Left colon (tissue), 2 donors: ENCODE data around the gene STARD10. TPM values are rescaled to one million over a fixed set of nuclear protein-coding genes. Genes with fewer than 3 reads are reported as not detected.

Source experiments
- ATAC-seq: fragments of 200-7000 bp; cut with Tn5 transposase; one replicate; pipeline ENCODE4 v1.9.1; 2020; ENCODE audit warnings: mild to moderate bottlenecking, moderate library complexity
- DNase-seq, 2 donors: peaks; one replicate each; pipeline ENCODE4 v3.0.0-alpha.2; 2020
- intact Hi-C, 2 donors: fragments of 100-400 bp; cut with DNase I in 1 of 2; cut with micrococcal nuclease in 1 of 2; formaldehyde crosslinking; loops; one replicate each; pipeline versions ENCODE4 v1.11.2 to v1.14.0; 2022; cut with DNase I, micrococcal nuclease
- total RNA-seq, 2 donors: library from RNA; stranded (reverse); fragmentation: NEBNext Ultra II Directional; extraction: Animal tissue kit (Norgen Biotek cat#: 25700); gene quantifications; one replicate each; pipeline ENCODE4 v1.2.1, GENCODE V29; 2021
- donor health status: DM: no; HTN: no; CAD: no.
- donor health status: DM: yes; HTN: yes; CAD: no.

Gene STARD10
- total RNA-seq, 2 donors from 2014 or later: 417 to 464 TPM

DNA sequence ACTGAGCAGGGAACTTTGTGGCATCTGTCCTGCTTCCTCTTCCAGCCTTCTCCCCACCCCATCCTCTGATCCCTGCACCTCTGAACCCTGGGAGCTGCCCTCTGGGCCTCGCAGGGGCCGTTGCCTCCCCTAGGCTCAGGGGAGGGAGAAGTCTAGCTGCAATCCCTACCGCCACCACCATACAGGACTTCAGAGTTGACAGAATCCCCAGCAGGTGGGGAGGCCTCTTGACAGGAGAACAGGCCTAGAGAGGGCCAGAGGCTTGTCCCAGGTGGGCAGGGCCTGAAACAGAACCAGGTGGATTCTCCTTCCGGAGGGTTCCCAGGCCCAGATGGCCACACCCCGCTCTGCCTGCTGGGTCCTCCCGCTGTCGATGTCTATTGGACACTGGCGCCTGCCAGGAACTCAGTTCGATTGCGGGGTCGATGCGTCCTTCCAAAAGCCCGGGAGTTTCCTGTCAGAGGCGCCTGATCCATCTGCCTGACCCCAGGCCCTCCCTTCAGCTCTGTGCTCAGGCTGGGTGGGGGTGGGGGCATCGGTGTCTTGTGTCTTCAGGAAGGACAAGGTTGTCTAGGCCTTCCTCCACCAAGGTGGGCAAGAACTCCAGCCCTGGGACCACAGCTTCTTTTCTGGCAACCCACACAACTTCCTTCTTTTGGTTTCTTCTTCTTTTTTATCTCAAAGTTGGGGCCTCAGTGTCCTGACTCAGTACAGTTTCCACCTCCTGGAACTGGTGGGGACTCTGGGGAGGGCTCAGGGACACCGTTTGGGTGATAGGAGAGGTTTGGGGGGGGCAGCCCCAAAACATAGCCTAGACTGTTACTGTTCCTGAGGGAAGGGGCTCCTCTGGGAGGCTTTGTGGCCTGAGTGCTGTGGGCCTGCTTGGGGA, 6.4 kb downstream of the STARD10 start:
- peak; percentile 58 for ATAC-seq
- DNase-seq: peak; percentile 83 to 87
- intact Hi-C loops: no loop called here

DNA sequence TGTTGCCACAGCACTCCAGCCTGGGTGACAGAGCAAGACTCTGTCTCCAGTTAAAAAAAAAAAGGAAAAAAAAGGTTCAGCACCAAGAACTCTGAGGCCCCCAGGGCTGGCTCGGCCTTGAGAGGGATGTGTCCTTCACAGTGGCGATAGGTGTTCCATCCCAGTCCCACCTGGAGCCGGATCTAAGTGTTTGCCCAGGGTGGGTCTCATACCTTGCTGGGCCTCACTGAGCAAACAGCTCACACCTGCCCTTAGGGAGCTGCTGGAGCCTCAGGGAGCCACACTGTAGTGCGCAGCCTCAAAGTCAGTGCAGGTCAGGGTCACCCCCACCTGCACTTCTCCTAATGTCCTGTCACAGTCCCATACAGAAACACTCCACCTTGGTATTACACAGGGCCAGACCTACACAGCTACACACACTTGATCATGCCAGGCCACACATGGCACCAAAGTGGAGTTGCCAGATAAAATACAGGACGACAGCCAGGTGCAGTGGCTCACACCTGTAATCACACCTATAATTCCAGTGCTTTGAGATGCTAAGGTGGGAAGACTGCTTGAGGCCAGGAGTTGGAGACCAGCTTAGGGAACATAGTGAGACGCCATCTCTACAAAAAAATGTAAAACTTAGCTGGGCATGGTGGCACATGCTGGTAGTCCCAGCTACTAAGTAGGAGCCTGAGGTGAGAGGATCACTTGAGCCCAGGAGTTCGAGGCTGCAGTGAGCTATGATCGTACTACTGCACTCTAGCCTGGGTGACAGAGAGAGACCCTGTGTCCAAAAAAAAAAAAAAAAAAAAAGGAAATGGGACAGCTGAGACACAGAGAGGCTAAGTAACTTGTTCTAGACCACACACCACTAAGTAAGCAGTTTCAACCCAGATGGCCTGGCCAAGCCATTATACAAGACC, 7.3 kb downstream of the STARD10 start:
- intact Hi-C loops: no loop called here
- DNase-seq (peak; percentile 78 to 93), ATAC-seq (peak; percentile 66)

DNA sequence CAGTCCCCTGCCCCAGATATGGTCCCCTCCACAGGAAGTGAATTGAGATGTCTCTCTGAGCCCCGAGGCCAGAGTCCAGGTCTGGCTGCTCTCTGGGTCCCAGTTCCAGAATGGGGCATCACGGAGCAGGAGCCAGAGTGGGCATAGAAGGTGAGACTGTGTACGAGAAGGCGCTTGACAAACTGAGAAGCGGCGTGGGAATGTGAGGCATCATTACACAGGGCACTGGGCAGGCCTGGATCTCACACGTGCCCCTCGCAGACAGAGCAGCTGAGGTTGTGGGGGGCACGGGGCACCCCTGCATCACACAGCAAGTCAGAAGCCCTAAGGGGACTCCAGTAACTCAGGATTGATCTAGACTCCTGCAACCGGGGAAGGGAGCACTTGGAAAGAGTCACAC, 9.2 kb downstream of the STARD10 start:
- ATAC-seq: no peak
- DNase-seq: no peak
- intact Hi-C loops: no loop called here

- intact Hi-C loops: no loop called here
- ATAC-seq (peak; percentile 18), DNase-seq (no peak)
Observed at GRCh38 chr11:72783144-72783905, 10.5 kb downstream of the STARD10 start.

GRCh38 chr11:72782081-72782920, 11.5 kb downstream of the STARD10 start:
- ATAC-seq: peak; percentile 42
- intact Hi-C loops: no loop called here
- DNase-seq: peak; percentile 69 to 75

DNA sequence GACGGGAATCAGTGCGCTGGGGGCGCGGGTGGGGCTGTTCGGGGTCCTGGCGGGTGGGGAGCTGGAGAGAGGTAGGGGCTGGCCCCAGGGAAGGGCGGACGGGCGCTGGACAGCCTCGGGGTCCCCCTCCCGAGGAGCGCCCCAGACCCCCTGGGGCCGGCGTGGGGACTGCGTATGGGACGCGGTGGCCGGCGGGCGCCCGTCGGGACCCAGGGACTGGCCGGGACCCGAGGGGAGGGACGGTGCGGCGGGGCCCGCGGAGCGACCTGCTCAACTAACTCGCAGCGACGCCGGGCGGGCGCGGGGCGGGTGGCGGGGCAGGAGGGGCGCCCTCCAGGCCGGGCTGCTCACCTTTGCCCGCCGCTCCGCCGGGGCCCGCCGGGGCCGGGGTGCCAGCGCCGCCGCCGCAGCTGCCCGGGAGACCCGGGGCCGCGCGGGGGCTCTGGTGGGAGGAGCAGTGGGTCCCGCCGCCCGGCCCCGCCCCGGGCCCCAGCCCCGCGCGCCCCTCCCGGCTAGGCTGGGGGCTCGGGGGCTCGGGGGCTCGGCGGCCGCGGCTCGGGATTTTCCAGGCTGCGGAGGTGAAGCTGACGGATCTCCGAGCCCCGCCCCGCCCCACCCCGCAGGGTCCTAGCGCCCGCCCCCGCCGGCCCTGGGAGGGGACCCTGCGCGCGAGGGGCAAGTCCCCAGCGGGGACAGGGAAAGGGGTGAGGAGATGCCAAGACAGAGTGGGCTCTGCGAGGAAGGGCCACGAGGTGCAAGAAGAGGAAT, 12.3 kb downstream of the STARD10 start:
- intact Hi-C loops: no loop called here
- ATAC-seq (peak; percentile 19), DNase-seq (peak in 1 of 2 donors; percentile 77)

DNA sequence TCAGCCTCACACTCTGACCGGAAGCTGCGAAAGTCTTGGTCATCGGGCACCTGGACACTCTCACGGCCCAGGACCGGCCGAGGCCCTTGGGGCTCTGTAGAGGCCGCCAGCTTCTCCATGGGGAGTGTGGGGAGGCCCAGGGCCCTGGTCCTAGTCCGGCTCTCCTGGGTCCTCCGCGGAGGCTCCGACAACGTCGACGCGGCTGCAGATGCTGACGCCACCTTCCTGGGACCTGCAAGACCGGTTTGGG, 12.9 kb downstream of the STARD10 start:
- intact Hi-C loops: no loop called here
- ATAC-seq: peak; percentile 3
- DNase-seq: peak in 1 of 2 donors; percentile 68

GRCh38 chr11:72780296-72781062, 13.4 kb downstream of the STARD10 start:
- intact Hi-C loops: no loop called here
- DNase-seq (no peak), ATAC-seq (no peak)

GRCh38 chr11:72779495-72780128, 14.2 kb downstream of the STARD10 start:
- no peak for ATAC-seq
- intact Hi-C loops: no loop called here
- DNase-seq: no peak

DNA sequence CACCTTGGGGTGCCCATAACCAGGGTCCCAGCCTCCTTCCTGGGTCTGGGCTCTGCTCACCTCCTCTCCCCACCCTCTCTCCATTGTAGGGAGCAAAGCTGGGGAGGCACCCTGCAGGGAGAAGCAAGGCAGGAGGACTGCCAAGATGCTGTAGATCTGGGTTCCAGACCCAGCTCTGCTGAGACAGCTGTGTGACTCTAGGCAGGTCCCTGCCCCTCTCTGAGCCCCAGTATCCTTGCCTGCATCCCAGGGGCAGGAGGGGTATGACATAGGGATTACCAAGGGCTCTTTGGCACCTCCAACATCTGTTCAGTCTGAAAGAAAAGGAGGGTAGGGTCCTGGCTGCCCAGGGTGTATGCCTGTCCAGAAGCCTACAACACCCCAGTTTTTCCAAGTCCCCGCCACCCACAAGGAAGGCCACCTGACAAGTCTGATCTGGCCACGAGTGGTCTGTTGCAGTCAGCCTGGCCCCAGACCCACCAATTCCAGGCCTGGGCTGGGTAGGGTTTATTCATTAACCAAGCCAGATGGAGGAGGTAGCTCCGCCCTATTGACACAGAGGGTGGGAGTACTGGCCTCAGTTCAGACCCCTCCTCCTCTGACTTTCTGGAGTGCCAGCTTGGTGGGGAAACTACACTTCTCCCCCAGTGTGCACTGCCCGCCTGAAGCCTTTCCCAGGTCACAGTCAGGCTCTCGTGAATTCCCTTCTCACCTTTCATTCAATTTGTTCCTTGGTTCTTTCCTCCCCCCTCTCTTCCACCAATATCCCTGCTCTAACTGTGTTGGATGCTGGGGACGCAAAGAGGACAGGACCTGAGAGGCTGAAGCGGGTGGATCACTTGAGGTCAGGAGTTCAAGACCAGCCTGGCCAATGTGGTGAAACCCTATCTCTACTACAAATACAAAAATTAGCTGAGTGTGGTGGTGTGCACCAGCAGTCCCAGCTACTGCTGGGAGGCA, 15.0 kb downstream of the STARD10 start:
- peak; percentile 67 to 79 for DNase-seq
- ATAC-seq: peak; percentile 50
- intact Hi-C loops: no loop called here

GRCh38 chr11:72777755-72778278, 16.0 kb downstream of the STARD10 start:
- peak; percentile 14 for ATAC-seq
- intact Hi-C loops: no loop called here

DNA sequence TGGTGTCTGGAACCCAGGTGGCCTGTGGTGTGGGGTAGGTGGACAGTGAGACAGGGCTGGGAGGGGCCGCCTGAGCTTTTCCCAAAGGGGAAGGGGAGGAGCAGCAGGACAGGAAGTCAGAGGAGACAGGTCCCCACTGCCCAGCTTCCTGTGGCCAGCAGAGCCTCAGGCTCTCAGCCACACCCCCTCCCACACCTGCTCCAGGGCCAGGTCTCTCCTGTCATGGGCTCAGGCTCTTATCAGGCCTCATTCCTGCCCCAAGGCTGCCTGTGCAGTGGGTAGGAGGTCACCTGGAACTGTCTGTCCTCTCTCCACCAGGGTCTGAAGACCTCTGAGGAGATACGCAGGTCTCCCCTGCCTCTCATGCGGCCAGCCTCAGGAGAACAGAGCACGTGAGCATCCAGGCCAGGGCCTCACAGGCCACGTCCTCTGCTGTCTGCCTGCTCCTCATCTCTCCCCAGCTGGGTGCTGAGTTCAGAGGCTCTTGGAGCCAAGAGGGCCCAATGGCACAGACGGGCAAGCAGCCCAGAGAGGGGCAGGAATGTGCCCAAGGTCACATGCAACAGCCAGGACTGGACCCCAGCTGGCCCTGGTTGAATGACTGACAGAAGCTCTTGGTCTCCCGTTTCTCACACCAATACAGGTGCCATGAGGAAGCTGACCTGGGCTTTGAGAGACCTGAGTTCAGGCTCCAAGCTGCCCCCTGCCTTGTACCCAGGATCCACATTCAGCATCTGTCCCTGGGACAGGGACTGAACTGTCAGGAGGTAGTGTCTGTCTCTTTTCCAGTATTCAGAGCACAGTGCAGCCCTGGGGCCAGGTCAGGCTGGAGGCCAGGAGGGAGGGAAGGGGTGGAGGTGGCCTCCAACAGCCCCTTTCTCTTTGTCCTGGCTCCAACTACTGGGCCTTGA, 16.7 kb downstream of the STARD10 start:
- DNase-seq (peak in 1 of 2 donors; percentile 75), ATAC-seq (peak; percentile 33)
- intact Hi-C loops: no loop called here

More at GRCh38 chr11:72777755-72778278, 16.0 kb downstream of the STARD10 start:
- DNase-seq: peak in 1 of 2 donors; percentile 64

DNA sequence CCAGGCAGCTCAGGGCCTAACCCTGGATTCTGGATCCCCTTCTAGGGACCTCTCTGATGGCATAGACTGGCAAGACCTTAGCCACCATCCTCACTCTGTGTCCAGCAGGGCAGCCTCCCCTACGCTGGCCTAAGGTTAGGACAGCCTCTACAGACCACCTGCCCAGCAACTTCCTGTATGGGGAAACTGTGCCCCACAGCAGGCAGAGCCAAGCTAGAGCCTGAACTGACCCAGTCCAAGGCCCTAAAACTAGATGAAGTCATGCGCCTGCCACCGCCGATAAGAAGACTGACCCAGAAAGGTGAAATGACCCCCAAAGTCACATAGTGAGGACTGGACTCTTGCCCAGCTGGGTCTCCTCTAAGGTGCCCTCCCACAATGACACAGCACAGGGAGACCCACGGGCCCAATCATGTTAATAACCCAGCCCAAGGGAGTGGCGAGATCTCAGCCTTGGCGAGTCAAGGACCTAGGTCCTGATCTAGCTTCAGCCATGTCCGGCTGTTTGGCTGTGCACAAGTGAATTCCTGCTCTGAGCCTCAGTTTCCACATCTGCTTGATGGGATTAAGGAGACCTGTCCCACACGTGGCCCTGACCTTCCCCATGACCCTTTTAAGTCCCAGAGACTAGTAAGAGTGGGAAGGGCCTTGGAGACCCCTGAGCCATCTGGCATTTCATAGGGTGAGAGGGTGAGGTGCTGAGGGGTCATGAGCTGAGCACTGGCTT, 17.6 kb downstream of the STARD10 start:
- no peak for DNase-seq
- ATAC-seq: no peak
- intact Hi-C loops: no loop called here
